Measurements from ENCODE around the gene NELFA. TPM values are rescaled to one million over a fixed set of nuclear protein-coding genes. Genes with fewer than 3 reads are reported as not detected.

The NELFA gene
- total and polyA plus RNA-seq, 2 of the 13 experiments (the other 11 are each of a cell fraction or from before 2014, with no cell fraction given): 13.3 to 18.5 TPM

- peak; percentile 78 for TF ChIP-seq ARNT2 (CRISPR knock-in tag; IDR thresholded peaks at IDR 0.05; ENCODE audit: low read depth)
- peak; percentile 53; the same call in 1 of the 2 replicates for TF ChIP-seq TFDP1 (CRISPR knock-in tag; IDR thresholded peaks at IDR 0.05; ENCODE audit: borderline replicate concordance)
- TF ChIP-seq MBNL3 (CRISPR knock-in tag; conservative IDR thresholded peaks at IDR 0.05): no peak
- TF ChIP-seq ZSCAN9 (CRISPR knock-in tag; IDR thresholded peaks at IDR 0.05; ENCODE audit: borderline replicate concordance): peak; percentile 53; the same call in 1 of the 2 replicates
- TF ChIP-seq CSRNP1 (CRISPR knock-in tag; IDR thresholded peaks at IDR 0.05): no peak; the same call in 1 of the 2 replicates
- TF ChIP-seq BORCS8-MEF2B (CRISPR knock-in tag; IDR thresholded peaks at IDR 0.05): peak; percentile 71
- TF ChIP-seq FOXO4 (CRISPR knock-in tag; conservative IDR thresholded peaks at IDR 0.05): 0 out of 2 replicates have a peak, but pooled peaks have one; percentile 79
- TF ChIP-seq RCOR2 (CRISPR knock-in tag; IDR thresholded peaks at IDR 0.05): no peak
- no peak for TF ChIP-seq ZNF576 (CRISPR knock-in tag; IDR thresholded peaks at IDR 0.05)
- TF ChIP-seq SMARCE1 (IDR thresholded peaks at IDR 0.05; ENCODE audit: borderline replicate concordance): no peak
- no peak for TF ChIP-seq CAMTA2 (CRISPR knock-in tag; IDR thresholded peaks at IDR 0.05; ENCODE audit: borderline replicate concordance)
- no peak; the same call in 1 of the 2 replicates for TF ChIP-seq ZNF761 (CRISPR knock-in tag; conservative IDR thresholded peaks at IDR 0.05)
- TF ChIP-seq ZNF776 (CRISPR knock-in tag; IDR thresholded peaks at IDR 0.05): peak; percentile 3; the same call in 1 of the 2 replicates
- no peak for TF ChIP-seq ZNF788 (CRISPR knock-in tag; IDR thresholded peaks at IDR 0.05; ENCODE audit: borderline replicate concordance)
- peak; percentile 48; the same call in 1 of the 2 replicates for TF ChIP-seq ZNF512B (CRISPR knock-in tag; IDR thresholded peaks at IDR 0.05; ENCODE audit: borderline replicate concordance)
- TF ChIP-seq ZNF629 (CRISPR knock-in tag; conservative IDR thresholded peaks at IDR 0.05): no peak
- no peak for TF ChIP-seq GPBP1L1 (CRISPR knock-in tag; IDR thresholded peaks at IDR 0.05)
- peak; percentile 69 for TF ChIP-seq AKAP8 (CRISPR knock-in tag; IDR thresholded peaks at IDR 0.05)
- peak; percentile 66; the same call in 1 of the 2 replicates for TF ChIP-seq PPARG (CRISPR knock-in tag; conservative IDR thresholded peaks at IDR 0.05)
- TF ChIP-seq ZNF501 (CRISPR knock-in tag; IDR thresholded peaks at IDR 0.05): peak; percentile 86
- no peak for TF ChIP-seq ZFP37 (CRISPR knock-in tag; IDR thresholded peaks at IDR 0.05; ENCODE audit: borderline replicate concordance)
Measured at GRCh38 chr4:2008921-2009650, at the start of gene NELFA (continued).
